Gastrocnemius medialis (tissue), 4 donors: ENCODE data around the gene COL6A3.
"Not testable (repeated sequence)": the region's sequence is repeated elsewhere in the genome, so short reads cannot be mapped to it uniquely, and the experiment has no call there.

Experiments used
- POLR2A ChIP-seq, 2 donors: fragments of 450-650 bp; IDR thresholded peaks; one replicate each; pipeline ENCODE4 v1.6.1; 2017; ENCODE audit warnings: antibody characterized with exemption in 2 of 2, mild to moderate bottlenecking in 2 of 2, moderate library complexity in 2 of 2
- TF ChIP-seq, protein P1 (sequence below), 5 experiments: fragments of 450-650 bp in 3 of 5; fragments of 200-600 bp in 2 of 5; sonication (generic) in 2 of 5; IDR thresholded peaks in 4 of 5; conservative IDR thresholded peaks in 1 of 5; 1 replicate in 4 of 5; 2 replicates in 1 of 5; pipeline ENCODE4 v1.5.1; 2016 to 2019; ENCODE audit warnings: antibody characterized with exemption in 5 of 5, mild to moderate bottlenecking in 3 of 5, moderate library complexity in 3 of 5

DNA sequence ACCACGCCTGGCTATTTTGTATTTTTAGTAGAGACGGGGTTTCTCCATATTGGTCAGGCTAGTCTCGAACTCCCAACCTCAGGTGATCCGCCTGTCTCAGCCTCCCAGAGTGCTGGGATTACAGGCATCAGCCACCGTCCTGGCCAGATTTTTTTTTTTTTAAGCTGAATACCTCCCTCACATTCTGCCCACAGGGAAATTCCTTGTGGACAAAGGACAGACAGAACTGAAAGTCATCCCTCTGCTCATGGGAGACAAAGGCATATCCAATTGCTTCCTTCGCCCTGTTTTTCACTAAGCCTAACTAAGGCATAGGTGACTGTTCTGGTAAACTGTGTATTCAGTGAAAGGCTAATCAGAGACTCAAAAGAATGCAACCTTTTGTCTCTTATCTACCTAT is 59.8 kb downstream of the COL6A3 start:
- TF ChIP-seq, protein P1, sequence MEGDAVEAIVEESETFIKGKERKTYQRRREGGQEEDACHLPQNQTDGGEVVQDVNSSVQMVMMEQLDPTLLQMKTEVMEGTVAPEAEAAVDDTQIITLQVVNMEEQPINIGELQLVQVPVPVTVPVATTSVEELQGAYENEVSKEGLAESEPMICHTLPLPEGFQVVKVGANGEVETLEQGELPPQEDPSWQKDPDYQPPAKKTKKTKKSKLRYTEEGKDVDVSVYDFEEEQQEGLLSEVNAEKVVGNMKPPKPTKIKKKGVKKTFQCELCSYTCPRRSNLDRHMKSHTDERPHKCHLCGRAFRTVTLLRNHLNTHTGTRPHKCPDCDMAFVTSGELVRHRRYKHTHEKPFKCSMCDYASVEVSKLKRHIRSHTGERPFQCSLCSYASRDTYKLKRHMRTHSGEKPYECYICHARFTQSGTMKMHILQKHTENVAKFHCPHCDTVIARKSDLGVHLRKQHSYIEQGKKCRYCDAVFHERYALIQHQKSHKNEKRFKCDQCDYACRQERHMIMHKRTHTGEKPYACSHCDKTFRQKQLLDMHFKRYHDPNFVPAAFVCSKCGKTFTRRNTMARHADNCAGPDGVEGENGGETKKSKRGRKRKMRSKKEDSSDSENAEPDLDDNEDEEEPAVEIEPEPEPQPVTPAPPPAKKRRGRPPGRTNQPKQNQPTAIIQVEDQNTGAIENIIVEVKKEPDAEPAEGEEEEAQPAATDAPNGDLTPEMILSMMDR (IDR thresholded peaks at IDR 0.05 in 4 of 5, conservative IDR thresholded peaks at IDR 0.05 in 1 of 5): not testable (repeated sequence)
- TF ChIP-seq POLR2A (IDR thresholded peaks at IDR 0.05): not testable (repeated sequence)
